Effector memory CD8-positive, alpha-beta T cell (primary cell): ENCODE results near the gene PLEKHM1.

ENCODE experiments used
- ATAC-seq: fragments of 150-1000 bp; cut with Tn5 transposase; replicated peaks from 2 replicates; pipeline ENCODE4 v1.10.0; 2021; ENCODE audit warnings: mild to moderate bottlenecking, moderate library complexity
- DNase-seq, 3 experiments: peaks; one replicate each; pipeline ENCODE4 v3.0.0; 2021
- H3K27ac Mint-ChIP-seq, 2 donors: one replicate each; pipeline ENCODE4 v1.8.0; 2022; ENCODE audit warnings: mild to moderate bottlenecking in 2 of 2, mixed read lengths in 2 of 2, moderate library complexity in 2 of 2
- H3K27me3 Mint-ChIP-seq, 2 donors: one replicate each; pipeline ENCODE4 v1.8.0; 2022; ENCODE audit warnings: mixed read lengths in 2 of 2
- H3K36me3 Mint-ChIP-seq: one replicate; pipeline ENCODE4 v1.8.0; 2022; ENCODE audit warnings: mild to moderate bottlenecking, moderate library complexity, mixed read lengths; ENCODE audit not compliant: insufficient read depth
- H3K4me1 Mint-ChIP-seq, 2 donors: one replicate each; pipeline ENCODE4 v1.8.0; 2022; ENCODE audit warnings: low read depth in 2 of 2, mixed read lengths in 2 of 2
- H3K4me3 Mint-ChIP-seq, 2 donors: one replicate each; pipeline ENCODE4 v1.8.0; 2022; ENCODE audit warnings: mild to moderate bottlenecking in 2 of 2, mixed read lengths in 2 of 2, moderate library complexity in 2 of 2
- H3K9me3 Mint-ChIP-seq, 2 donors: one replicate each; pipeline ENCODE4 v1.8.0; 2022; ENCODE audit warnings: mixed read lengths in 2 of 2

Gene PLEKHM1

GRCh38 chr17:45431531-45432404 is 58.8 kb downstream of the PLEKHM1 start:
- peak; percentile 71 for ATAC-seq

GRCh38 chr17:45430738-45431530 is 59.6 kb downstream of the PLEKHM1 start:
- Mint-ChIP-seq H3K27ac (peak overlapping the region; percentile 10 to 87), H3K27me3 (no peaks in the 10 kb centered on the region), H3K9me3 (no peaks in the 10 kb centered on the region), H3K4me1 (peaks cover 19 to 26% of the 10 kb centered on the region in 2 donors), H3K4me3 (peak overlapping the region; percentile 84 to 92), H3K36me3 (peaks cover 5% of the 10 kb centered on the region)
- ATAC-seq (peak; percentile 26), DNase-seq (no peak)

More at GRCh38 chr17:45431531-45432404, 58.8 kb downstream of the PLEKHM1 start:
- Mint-ChIP-seq H3K4me1 (peaks cover 19 to 23% of the 10 kb centered on the region in 2 donors), H3K36me3 (peaks cover 10% of the 10 kb centered on the region), H3K4me3 (peak overlapping the region; percentile 84 to 92), H3K27me3 (no peaks in the 10 kb centered on the region), H3K9me3 (no peaks in the 10 kb centered on the region), H3K27ac (peak overlapping the region in 1 of 2 donors; percentile 87)
- DNase-seq, result peak; percentile 60 to 68 (median 64)

- ATAC-seq, result no peak
- H3K4me1 Mint-ChIP-seq, result peaks cover 19 to 26% of the 10 kb centered on the region in 2 donors
- H3K9me3 Mint-ChIP-seq, result no peaks in the 10 kb centered on the region
- peak overlapping the region; percentile 84 to 92 for H3K4me3 Mint-ChIP-seq
- H3K36me3 Mint-ChIP-seq, result peaks cover 4% of the 10 kb centered on the region
- H3K27me3 Mint-ChIP-seq, result no peaks in the 10 kb centered on the region
- DNase-seq, result no peak
- H3K27ac Mint-ChIP-seq, result peak overlapping the region; percentile 10 to 87
Observed at GRCh38 chr17:45430006-45430737, 60.3 kb downstream of the PLEKHM1 start.

- no peaks in the 10 kb centered on the region for H3K9me3 Mint-ChIP-seq
- peaks cover 4% of the 10 kb centered on the region for H3K36me3 Mint-ChIP-seq
- H3K27me3 Mint-ChIP-seq, result no peaks in the 10 kb centered on the region
- no peak for ATAC-seq
- H3K27ac Mint-ChIP-seq, result peak overlapping the region in 1 of 2 donors; percentile 58
- no peak for DNase-seq
- peaks cover 19 to 26% of the 10 kb centered on the region in 2 donors for H3K4me1 Mint-ChIP-seq
- H3K4me3 Mint-ChIP-seq, result peak overlapping the region in 1 of 2 donors; percentile 67
Observed at GRCh38 chr17:45429339-45430005, 61.0 kb downstream of the PLEKHM1 start.

GRCh38 chr17:45428931-45429338 is 61.6 kb downstream of the PLEKHM1 start:
- no peaks in the 10 kb centered on the region for H3K9me3 Mint-ChIP-seq
- peak overlapping the region; percentile 67 to 75 for H3K4me3 Mint-ChIP-seq
- ATAC-seq (no peak), DNase-seq (no peak)
- peaks cover 4% of the 10 kb centered on the region for H3K36me3 Mint-ChIP-seq
- H3K27me3 Mint-ChIP-seq, result no peaks in the 10 kb centered on the region
- peaks cover 19 to 26% of the 10 kb centered on the region in 2 donors for H3K4me1 Mint-ChIP-seq
- peak overlapping the region in 1 of 2 donors; percentile 58 for H3K27ac Mint-ChIP-seq

GRCh38 chr17:45428050-45428617 is 62.4 kb downstream of the PLEKHM1 start:
- Mint-ChIP-seq H3K4me3 (peak overlapping the region; percentile 67 to 75), H3K27ac (peak overlapping the region; percentile 52 to 82), H3K9me3 (no peaks in the 10 kb centered on the region), H3K36me3 (peaks cover 4% of the 10 kb centered on the region), H3K4me1 (peaks cover 19 to 25% of the 10 kb centered on the region in 2 donors), H3K27me3 (no peaks in the 10 kb centered on the region)
- peak; percentile 73 for ATAC-seq
- DNase-seq, result peak; percentile 75 to 86 (median 82)

- Mint-ChIP-seq H3K27me3 (no peaks in the 10 kb centered on the region), H3K4me3 (no peak overlapping the region), H3K4me1 (peaks cover 19 to 24% of the 10 kb centered on the region in 2 donors), H3K9me3 (no peaks in the 10 kb centered on the region), H3K27ac (peak overlapping the region in 1 of 2 donors; percentile 67), H3K36me3 (peaks cover 4% of the 10 kb centered on the region)
- DNase-seq, result no peak
- no peak for ATAC-seq
Observed at GRCh38 chr17:45427181-45427835, 63.2 kb downstream of the PLEKHM1 start.

GRCh38 chr17:45426561-45426960 is 64.0 kb downstream of the PLEKHM1 start:
- H3K27ac Mint-ChIP-seq, result peak overlapping the region in 1 of 2 donors; percentile 67
- H3K4me1 Mint-ChIP-seq, result peaks cover 19 to 21% of the 10 kb centered on the region in 2 donors
- no peak overlapping the region for H3K4me3 Mint-ChIP-seq
- DNase-seq, result no peak
- H3K9me3 Mint-ChIP-seq, result no peaks in the 10 kb centered on the region
- H3K27me3 Mint-ChIP-seq, result no peaks in the 10 kb centered on the region
- peaks cover 4% of the 10 kb centered on the region for H3K36me3 Mint-ChIP-seq
- no peak for ATAC-seq

GRCh38 chr17:45425984-45426413 is 64.5 kb downstream of the PLEKHM1 start:
- peaks cover 2% of the 10 kb centered on the region for H3K36me3 Mint-ChIP-seq
- ATAC-seq (no peak), DNase-seq (no peak)
- H3K4me3 Mint-ChIP-seq, result no peak overlapping the region
- H3K4me1 Mint-ChIP-seq, result peaks cover 15 to 18% of the 10 kb centered on the region in 2 donors
- H3K9me3 Mint-ChIP-seq, result no peaks in the 10 kb centered on the region
- peak overlapping the region in 1 of 2 donors; percentile 67 for H3K27ac Mint-ChIP-seq
- no peaks in the 10 kb centered on the region for H3K27me3 Mint-ChIP-seq

GRCh38 chr17:45425125-45425983 is 65.2 kb downstream of the PLEKHM1 start:
- no peak overlapping the region for H3K27ac Mint-ChIP-seq
- H3K27me3 Mint-ChIP-seq, result no peaks in the 10 kb centered on the region
- no peaks in the 10 kb centered on the region for H3K36me3 Mint-ChIP-seq
- no peak for DNase-seq
- H3K4me3 Mint-ChIP-seq, result no peak overlapping the region
- H3K9me3 Mint-ChIP-seq, result no peaks in the 10 kb centered on the region
- H3K4me1 Mint-ChIP-seq, result peaks cover 8 to 15% of the 10 kb centered on the region in 2 donors
- ATAC-seq, result no peak

GRCh38 chr17:45424769-45425124 is 65.8 kb downstream of the PLEKHM1 start:
- no peaks in the 10 kb centered on the region for H3K9me3 Mint-ChIP-seq
- no peaks in the 10 kb centered on the region for H3K27me3 Mint-ChIP-seq
- peaks cover 8 to 15% of the 10 kb centered on the region in 2 donors for H3K4me1 Mint-ChIP-seq
- DNase-seq (no peak), ATAC-seq (no peak)
- H3K27ac Mint-ChIP-seq, result no peak overlapping the region
- no peak overlapping the region for H3K4me3 Mint-ChIP-seq
- no peaks in the 10 kb centered on the region for H3K36me3 Mint-ChIP-seq
